D721Med (cell line): Measurements from ENCODE around the gene PRPF8.

ENCODE experiments used
- DNase-seq: peaks from one replicate; pipeline ENCODE4 v3.0.0; 2011; ENCODE audit warnings: low spot score; ENCODE audit not compliant: insufficient read length
- FAIRE-seq: peaks from 2 replicates; lab custom pipeline; 2011; peaks lifted over from hg19 to GRCh38; lab: Jason Lieb, UNC
- TF ChIP-seq, protein P1 (sequence below): IDR thresholded peaks from 2 replicates; pipeline ENCODE4 v1.5.1; 2012; ENCODE audit warnings: mild to moderate bottlenecking, control low read depth; ENCODE audit not compliant: insufficient read depth; ENCODE audit errors: missing control alignments

Gene PRPF8

DNA sequence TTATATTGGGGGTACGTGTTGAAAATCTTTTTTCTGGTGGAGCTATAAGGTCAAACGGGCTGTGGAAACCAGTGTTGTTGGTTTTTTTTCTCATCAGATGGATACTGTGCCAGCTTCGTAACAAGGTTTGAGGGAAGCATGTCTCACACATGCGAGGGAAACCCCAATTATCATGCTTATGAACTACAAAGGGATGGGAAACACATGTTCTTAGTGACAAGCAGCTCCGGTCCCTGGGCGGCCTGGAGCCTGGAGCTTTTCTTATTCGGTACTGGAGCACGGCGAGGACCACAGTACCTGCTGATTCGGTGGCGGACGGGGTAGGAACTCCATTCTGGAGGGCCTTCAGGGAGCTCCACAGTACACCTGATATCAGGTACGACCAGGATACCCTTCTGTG lies 68.6 kb downstream of the PRPF8 start:
- FAIRE-seq = no peak
- DNase-seq = no peak
- TF ChIP-seq, protein P1, sequence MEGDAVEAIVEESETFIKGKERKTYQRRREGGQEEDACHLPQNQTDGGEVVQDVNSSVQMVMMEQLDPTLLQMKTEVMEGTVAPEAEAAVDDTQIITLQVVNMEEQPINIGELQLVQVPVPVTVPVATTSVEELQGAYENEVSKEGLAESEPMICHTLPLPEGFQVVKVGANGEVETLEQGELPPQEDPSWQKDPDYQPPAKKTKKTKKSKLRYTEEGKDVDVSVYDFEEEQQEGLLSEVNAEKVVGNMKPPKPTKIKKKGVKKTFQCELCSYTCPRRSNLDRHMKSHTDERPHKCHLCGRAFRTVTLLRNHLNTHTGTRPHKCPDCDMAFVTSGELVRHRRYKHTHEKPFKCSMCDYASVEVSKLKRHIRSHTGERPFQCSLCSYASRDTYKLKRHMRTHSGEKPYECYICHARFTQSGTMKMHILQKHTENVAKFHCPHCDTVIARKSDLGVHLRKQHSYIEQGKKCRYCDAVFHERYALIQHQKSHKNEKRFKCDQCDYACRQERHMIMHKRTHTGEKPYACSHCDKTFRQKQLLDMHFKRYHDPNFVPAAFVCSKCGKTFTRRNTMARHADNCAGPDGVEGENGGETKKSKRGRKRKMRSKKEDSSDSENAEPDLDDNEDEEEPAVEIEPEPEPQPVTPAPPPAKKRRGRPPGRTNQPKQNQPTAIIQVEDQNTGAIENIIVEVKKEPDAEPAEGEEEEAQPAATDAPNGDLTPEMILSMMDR = no peak

DNA sequence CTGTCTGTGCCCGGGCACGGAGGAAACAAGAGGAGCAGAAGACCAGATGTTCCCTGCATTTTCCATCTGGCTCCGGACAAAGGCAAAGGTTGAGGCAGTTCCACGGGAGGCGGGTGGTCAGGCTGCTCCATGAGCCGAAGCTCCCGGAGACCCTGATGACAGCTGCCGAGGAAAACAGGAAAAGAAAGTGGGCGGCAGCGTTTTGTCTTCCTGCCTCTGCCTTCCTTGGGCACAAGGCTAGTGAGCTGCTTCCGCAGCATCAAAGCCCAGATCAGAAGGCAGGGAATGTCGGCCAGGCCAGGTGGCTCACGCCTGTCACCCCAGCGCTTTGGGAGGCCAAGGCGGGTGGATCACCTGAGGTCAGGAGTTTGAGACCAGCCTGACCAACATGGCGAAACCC lies 72.3 kb downstream of the PRPF8 start:
- TF ChIP-seq, protein P1 = no peak
- no peak for FAIRE-seq
- no peak for DNase-seq

DNA sequence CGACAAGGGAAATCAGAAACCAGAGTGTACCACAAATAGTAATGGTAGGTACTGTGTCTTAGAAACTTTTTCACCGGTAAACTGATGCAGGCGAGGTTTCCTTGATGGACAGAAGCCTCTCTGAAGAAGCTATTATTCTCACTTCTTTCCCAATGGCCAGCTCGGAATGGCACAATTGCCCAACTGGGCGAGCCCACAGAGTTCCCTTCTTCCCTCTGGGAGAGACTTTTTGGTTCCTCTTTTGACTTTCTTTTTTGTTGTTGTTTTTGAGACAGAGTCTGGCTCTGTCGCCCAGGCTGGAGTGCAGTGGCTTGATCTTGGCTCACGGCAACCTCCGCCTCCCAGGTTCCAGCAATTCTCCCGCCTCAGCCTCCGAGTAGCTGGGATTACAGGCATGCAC lies 73.0 kb downstream of the PRPF8 start:
- FAIRE-seq (no peak), DNase-seq (no peak)
- TF ChIP-seq, protein P1 = no peak

DNA sequence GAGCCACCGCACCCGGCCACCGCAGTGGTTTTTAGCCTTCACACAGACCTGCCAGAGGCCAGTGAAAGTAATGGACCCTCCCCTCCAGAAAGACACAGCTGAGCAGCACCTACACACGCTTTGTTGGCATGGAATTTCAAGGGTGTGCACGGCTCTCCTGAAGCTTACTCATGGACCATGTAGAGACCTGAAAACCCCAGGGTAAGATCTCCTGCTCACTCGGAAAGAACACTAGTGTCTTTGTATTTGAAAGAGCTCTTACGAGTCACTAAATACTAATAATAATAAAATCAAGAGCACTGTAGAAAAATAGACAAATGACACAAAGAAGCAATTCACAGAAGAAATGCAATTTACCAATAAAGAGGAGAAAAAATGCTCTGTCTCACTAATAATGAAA lies 76.0 kb downstream of the PRPF8 start:
- FAIRE-seq (no peak), DNase-seq (no peak)
- TF ChIP-seq, protein P1 = no peak

- FAIRE-seq = no peak
- no peak for DNase-seq
- TF ChIP-seq, protein P1 = no peak
Measured at GRCh38 chr17:1607971-1608320, 76.7 kb downstream of the PRPF8 start.

DNA sequence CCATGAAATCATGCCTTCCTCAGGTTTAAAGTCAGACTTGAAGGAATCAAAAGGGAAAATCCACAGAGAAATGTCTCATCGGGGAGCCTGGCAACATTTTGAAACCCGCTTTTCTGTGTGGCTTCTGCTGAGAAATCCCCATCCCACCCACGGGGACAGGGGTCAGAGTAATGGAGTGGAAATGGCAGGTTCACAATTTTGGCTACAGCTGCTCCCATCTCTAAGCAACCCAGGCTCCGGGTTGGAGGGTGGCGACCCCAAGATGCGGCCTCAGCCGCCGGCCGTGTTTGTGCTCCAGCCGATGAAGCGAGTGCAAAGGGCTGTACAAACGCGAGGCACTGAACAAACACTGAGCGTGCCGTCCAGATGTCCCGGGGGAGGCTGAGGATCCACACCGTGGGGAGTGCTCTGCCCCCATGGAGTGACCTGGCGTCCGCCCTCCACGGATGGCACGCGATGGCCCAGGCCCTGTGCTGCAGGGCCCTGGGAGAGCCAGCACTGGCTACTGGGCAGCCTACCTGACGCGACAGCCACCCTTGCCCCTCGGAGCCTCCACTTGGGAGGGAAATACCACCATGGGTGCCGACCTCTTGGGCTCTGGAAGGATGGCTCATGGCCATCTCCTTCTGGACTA lies 78.2 kb downstream of the PRPF8 start:
- no peak for FAIRE-seq
- TF ChIP-seq, protein P1 = no peak

GRCh38 chr17:1605681-1606351 lies 78.9 kb downstream of the PRPF8 start:
- DNase-seq (no peak), FAIRE-seq (no peak)
- TF ChIP-seq, protein P1 = no peak

More for the DNA sequence above, 78.2 kb downstream of the PRPF8 start:
- DNase-seq = no peak
